Dermis blood vessel endothelial cell (primary cell): ENCODE results near the gene SIGLEC6. TPM values are rescaled to one million over a fixed set of nuclear protein-coding genes. Genes with fewer than 3 reads are reported as not detected.

Source experiments
- DNase-seq: peaks from one replicate; pipeline ENCODE4 v3.0.0; 2010
- total RNA-seq: library from RNA; depleted of rRNA; stranded (reverse); fragments of >200 nt; gene quantifications from 2 replicates; pipeline ENCODE4 v1.2.3, GENCODE V29; 2014

Gene SIGLEC6
- total RNA-seq, result not detected in 2 replicates

DNA sequence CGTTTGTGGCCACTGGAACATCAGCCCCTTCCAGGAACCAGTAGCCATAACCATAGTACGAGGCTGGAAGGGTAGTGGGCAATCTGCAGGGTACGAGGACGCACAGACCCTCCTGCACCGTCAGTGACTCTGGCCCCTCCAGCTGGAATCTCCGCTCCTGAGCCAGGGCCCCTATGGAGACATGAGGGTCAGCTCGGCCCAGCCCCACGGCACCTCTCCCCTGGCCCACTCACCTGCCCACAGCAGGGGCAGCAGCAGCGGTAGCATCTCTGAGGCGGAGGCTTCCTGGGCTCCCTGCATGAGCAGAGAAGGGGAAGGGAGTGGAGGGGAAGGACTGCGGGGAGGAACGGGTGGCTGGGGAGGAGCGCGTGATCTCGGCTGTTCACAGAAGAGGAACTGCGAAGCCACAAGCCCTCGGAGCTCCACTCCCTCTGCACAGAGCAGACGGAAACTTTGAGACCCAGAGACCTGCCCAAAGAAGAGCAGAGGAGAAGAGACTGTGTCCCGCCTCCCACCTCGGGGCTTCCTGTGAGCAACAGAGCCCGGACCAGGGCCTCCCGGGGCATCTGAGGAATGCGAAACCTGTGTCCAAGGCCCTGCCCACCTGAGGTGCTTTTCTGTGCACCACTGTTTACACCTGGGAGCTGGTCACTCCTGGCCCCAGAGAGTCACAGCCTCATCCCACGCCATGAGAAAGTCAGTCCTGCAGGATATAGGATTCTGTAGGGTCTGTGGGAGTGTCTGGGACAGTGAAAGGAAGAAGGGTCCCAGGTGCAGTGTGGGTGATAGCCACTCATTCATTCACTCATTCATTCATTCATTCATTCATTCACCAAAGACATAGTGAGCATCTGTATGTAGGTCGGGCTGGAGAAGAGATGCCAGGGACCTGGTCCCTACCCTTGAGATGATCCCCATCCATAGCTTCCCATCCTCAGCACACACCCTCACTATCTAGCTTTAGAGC lies at the start of gene SIGLEC6:
TSS of gene SIGLEC6 (minus strand) at position 322 of the 967 bp plus-strand sequence. CDS start at position 300, 22 bp downstream.
- DNase-seq, result no peak

DNA sequence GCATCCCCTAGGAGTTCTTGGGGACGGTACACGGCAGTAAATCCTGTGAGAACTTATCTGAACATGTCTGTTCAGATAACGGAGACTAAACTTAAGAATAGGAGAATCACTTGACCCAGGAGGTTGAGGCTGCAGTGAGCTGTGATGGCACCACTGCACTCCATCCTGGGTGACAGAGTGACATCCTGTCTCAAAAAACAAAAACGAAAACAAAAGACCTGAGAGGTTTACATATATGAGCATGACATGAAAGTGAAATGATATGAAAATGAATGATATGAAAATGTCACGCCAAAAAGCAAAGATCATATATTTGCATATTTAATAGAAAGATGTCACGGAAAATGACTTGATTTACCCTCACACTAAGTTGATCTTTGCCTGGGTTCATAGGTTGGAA lies 45.4 kb upstream of the SIGLEC6 start:
- DNase-seq, result no peak

DNA sequence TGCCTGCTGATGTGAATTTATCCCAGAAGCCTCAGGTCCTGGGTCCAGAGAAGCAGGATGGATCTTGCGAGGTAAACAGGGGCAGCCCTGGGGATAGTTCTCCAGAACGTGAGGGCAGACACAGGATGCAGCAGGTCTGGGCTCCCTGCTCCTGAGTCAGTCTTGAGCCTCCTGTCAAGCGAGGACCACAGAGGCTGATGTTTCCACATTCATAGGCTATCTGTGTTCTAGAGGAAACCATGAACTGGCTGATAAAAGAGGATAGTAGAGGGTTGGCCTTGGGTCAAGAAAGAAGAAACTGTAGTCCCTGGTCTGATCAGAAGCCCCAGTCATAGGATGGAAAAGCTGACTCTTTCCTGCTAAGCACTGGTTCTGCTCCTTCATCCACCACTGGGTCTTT lies 41.9 kb upstream of the SIGLEC6 start:
- peak; percentile 51 for DNase-seq

DNA sequence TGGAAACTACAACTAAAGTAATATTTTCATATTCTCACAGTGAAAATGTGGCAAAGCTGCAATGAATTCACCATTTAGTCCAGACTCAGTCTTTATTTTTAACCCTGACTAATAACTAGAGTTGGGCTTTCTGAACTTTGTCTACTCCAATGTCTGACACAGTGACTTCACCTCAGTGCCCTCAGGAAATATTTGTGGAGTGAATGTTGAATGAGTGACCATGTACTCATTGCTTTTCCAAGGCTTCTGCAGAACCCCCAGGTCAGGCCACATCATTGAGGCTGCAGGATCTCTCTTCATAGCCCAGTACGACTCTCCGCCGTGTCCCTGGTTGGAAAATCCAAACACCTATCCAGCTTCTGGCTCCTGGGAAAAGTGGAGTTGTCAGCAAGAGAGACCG lies 41.4 kb upstream of the SIGLEC6 start:
- peak; percentile 72 for DNase-seq

DNA sequence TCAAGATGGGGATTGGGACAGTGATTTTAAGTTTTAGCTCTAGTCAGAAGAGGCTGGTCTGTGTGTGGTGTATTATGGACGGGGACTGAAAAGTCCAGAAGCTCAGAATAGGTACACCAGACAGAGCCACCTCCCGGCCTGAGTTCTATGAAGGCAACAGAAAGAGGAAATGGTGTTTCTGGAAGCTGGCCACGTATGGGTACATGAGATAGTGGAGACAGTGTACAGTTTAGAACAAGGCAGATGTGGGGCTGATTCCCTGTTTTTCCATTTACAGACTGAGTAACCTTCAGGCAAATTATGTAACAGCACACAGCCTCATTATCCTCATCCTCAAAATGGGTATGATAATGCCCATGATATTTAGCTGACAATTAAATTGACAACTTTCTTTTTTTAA lies 40.9 kb upstream of the SIGLEC6 start:
- peak; percentile 58 for DNase-seq

GRCh38 chr19:51571599-51571998 lies 40.1 kb upstream of the SIGLEC6 start:
- peak; percentile 26 for DNase-seq

DNA sequence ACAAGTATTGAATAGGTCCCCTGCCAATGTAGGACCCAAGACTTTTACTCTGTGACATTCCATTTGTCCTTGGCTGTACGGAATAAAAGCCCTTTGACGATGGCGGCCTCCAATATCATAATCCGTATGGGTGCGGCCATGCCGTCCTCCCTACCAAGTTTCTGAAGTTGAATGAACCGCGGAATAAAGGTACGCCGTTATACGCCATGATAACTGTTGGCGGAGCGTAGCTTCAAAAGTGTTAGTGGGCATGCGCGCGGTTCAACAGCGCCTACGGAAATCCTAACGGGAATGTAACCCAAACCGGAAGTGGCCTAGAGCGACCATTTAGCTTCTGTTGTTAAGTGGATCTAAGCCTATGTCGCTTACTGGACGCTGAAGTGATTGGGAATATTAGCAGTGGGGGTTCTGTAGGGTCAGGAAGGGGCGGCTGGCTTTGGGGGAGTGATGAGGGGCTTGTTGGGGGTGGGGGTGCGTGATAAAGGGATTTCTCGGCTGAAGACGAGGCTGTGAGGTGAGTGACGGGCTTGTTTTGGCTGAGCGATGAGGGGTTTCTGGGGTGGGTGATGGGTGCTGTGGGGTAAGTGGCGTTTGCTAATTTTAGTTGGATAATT lies 39.6 kb upstream of the SIGLEC6 start, which contains the start of gene ZNF175:
TSS of gene ZNF175 (plus strand) at position 322 of the 614 bp plus-strand sequence. CDS start 2,047 bp downstream, outside the sequence.
- DNase-seq, result peak; percentile 98

GRCh38 chr19:51568456-51568855 lies 37.0 kb upstream of the SIGLEC6 start:
- no peak for DNase-seq

GRCh38 chr19:51567583-51567982 lies 36.1 kb upstream of the SIGLEC6 start:
- no peak for DNase-seq

DNA sequence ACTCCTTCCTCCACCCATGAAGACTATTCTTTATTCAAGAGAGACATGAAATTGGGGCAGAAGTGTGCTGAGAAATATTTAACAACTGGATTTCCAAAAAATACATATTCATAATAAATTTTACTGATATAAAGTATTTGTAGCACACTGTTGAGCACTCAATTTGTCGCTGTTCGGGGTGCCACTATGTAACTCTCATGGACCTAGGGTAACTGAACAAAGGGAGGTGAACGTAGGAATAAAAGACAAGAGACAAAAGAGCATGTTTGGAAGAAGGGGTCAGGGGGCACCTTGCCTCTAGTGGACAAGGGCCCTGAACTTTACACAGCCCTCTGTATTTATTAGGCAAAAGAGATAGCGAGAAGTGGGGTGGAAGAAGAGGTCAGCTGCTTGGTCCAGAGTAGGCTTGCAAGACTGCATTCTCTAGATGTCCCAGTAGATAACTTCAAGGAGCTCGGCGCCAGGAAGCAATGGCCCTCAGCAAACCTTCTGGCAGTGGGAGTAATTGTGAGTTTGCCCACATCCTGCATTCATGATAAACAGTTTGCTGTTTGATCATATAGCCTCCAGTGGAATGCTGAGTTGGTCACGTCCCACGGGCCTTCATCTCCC lies 35.1 kb upstream of the SIGLEC6 start:
- no peak for DNase-seq

- no peak for DNase-seq
Measured at GRCh38 chr19:51565583-51565982, 34.1 kb upstream of the SIGLEC6 start.

DNA sequence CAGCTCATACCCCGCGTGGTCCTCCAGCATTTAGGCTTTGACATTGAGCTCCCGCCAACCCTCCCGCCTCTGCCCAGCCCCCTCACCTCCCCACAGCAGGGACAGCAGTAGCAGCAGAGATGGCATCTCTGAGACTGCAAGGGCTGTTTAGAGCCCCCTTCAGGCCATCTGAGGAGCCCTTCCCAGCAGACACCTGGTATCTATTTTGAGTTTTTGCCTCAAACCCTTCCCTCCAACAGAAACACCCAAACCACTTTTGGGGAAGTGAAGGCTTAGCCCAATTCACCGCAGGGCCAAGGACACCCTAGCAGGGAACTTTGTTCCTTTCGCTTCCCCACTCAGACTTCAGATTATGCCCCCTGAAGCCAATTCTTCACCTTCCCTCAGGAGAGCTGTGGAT lies 33.3 kb upstream of the SIGLEC6 start:
- DNase-seq, result no peak

DNA sequence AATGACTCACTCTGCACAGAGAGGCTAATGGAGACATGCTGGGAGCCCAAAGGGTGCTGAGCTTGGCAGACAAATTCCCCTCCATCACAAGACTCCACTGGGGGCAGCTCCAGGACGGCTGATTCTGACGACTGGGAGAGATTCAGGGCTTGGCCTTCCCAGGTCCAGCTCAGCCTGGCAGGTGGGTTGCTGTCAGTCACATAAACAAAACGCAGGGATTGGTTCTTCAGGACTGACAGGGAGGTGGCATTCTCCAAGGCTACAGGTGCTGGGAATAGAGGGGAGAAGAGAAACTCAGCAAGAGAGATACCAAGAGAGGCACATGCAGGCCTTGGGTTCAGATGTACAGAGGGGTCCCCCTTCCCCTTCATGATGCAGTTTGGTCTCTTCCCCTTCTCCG lies 28.9 kb upstream of the SIGLEC6 start:
- no peak for DNase-seq

GRCh38 chr19:51559240-51559639 lies 27.8 kb upstream of the SIGLEC6 start:
- no peak for DNase-seq

DNA sequence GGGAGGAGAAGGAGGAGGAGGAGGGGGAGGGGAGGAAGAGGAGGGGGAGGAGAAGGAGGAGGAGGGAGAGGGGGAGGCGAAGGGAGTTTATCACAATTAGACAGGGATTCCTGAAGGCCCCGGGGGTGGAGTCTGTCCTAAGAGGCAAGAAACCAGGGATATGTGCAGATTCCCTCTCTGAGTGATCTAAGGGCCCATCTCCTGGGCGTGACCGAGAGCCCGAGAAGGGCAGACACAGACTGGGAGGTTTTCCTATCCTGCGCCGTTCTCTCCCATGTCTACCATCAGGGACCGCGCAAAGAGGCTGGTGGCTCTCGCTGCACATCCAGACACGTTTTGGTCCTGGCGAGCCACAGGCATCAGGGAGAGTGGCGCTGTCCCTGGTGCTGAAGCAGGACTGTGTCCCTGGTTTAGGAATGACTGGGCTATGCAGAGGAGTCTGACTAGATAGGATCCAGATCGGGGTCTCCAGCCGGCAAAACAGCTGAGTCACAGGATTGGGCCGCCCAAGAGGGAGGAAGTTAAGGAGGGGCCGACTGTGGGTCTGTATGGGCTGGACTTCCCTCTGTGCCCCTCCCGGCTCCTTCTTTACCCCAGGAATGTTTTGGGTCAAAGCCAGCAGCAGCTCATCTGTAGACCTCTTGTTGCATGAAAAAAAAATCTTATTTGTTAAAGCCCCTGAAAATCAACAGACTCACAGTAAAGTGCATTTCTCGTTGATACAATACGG lies 21.7 kb upstream of the SIGLEC6 start:
- peak; percentile 80 for DNase-seq

DNA sequence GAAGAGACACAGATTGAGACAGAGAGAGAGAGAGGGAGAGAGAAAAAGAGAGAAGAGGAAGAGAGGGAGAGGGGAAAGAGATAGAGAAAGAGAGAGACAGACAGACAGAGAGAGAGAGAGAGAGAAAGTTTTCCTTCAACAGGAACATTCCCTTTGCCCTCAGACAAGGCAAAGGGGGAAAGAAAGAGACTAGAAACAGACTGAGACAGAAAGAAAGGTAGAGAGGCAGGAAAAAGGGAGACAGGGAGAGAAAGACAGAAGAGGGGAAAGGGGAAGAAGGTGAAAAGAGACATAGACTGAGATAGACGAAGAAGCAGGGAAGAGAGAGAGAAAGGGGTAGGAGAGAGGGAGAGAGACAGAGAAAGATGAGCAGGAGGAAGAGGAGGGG lies 21.1 kb upstream of the SIGLEC6 start:
- DNase-seq, result no peak

GRCh38 chr19:51551673-51552432 lies 20.4 kb upstream of the SIGLEC6 start:
- DNase-seq, result no peak

DNA sequence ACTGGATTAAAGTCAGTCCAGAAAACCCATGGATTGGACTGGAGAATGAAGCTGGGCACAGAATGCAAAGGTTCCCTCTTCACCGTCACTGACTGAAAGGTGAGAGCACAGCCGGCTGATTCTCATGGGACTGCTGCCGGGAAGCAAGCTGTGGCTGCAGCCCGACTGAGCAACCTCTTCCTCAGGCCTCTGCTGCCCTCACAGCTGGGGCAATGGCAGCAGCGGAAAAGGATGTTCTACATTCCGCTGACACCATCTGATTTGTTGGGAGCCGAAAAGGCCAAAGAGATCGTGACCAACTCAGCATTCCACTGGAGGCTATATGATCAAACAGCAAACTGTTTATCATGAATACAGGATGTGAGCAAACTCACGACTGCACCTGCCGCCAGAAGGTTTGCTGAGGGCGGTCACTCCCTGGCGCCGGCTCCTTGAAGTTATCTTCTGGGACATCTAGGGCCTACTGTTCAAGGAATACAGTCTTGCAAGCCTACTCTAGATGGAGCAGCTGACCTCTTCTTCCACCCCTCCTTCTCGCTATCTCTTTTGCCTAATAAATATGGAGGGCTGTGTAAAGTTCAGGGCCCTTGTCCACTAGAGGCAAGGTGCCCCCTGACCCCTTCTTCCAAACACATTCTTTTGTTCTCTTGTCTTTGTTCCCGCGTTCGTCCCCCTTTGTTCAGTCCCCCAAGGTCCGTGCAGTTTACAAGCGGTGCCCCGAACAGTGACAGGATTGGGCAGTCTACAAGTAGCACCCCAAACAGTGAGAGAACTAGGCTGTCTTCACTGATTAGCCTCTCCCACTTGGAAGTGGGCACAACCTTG lies 19.6 kb upstream of the SIGLEC6 start:
- DNase-seq, result peak; percentile 5

- no peak for DNase-seq
Measured at GRCh38 chr19:51549533-51550324, 18.3 kb upstream of the SIGLEC6 start.

- peak; percentile 3 for DNase-seq
Measured at GRCh38 chr19:51548891-51549305, 17.4 kb upstream of the SIGLEC6 start.
